HepG2 (cell line): ENCODE results near the gene RNASE4. TPM values are rescaled to one million over a fixed set of nuclear protein-coding genes. Genes with fewer than 3 reads are reported as not detected.

ENCODE experiments used
- ATAC-seq: fragments of 200-7000 bp; cut with Tn5 transposase; 3 replicates; pipeline ENCODE4 v1.9.1; 2020; ENCODE audit warnings: mild to moderate bottlenecking, moderate library complexity
- BruUV-seq: library from RNA; stranded (reverse); fragments of 400-500 nt; replicated peaks from 2 replicates; lab custom pipeline; 2021; lab: Mats Ljungman, UMichigan
- CTCF ChIA-PET: fragments of 300-600 bp; formaldehyde crosslinking; extraction: SDS; loops from one replicate; lab custom pipeline; 2021; ENCODE audit warnings: low total read pairs, inconsistent platforms, low intra/inter-chr PET ratio; lab: Yijun Ruan, JAX
- POLR2A ChIA-PET: fragments of 350-600 bp; sonication (Branson Sonifier 250); formaldehyde crosslinking; loops from one replicate; lab custom pipeline; 2020; ENCODE audit warnings: antibody characterized with exemption, inconsistent platforms; lab: Yijun Ruan, JAX
- DNase-seq: peaks from one replicate; pipeline ENCODE4 v3.0.0-alpha.2; 2015; ENCODE audit warnings: low spot score
- FAIRE-seq: peaks from 3 replicates; lab custom pipeline; 2011; peaks lifted over from hg19 to GRCh38; lab: Jason Lieb, UNC
- H2AFZ ChIP-seq: one replicate; pipeline ENCODE4 v1.6.1; 2011; ENCODE audit warnings: low read length, inconsistent platforms
- H3K27ac ChIP-seq: fragments of 300-600 bp; 3 replicates; pipeline ENCODE4 v1.8.0; 2011; ENCODE audit warnings: mixed run types, mild to moderate bottlenecking, mixed read lengths, low read length, inconsistent platforms; ENCODE audit not compliant: insufficient read depth; ENCODE audit errors: extremely low read length
- H3K27me3 ChIP-seq, 2 experiments: fragments of 200-600 bp in 1 of 2; 2 replicates in 1 of 2; 3 replicates in 1 of 2; pipeline versions ENCODE4 v1.6.0 to v1.8.0; 2011; ENCODE audit warnings: low read length in 2 of 2, mild to moderate bottlenecking in 2 of 2, moderate library complexity in 2 of 2, inconsistent platforms in 1 of 2; ENCODE audit not compliant: insufficient read depth in 2 of 2, control insufficient read depth in 1 of 2
- H3K36me3 ChIP-seq, 2 experiments: fragments of 200-600 bp in 1 of 2; replicated peaks in 1 of 2; 2 replicates in 1 of 2; 3 replicates in 1 of 2; pipeline versions ENCODE4 v1.5.1 to v1.8.0; 2011; ENCODE audit warnings: low read length in 2 of 2, inconsistent platforms in 1 of 2; ENCODE audit not compliant: insufficient read depth in 2 of 2, control insufficient read depth in 1 of 2
- H3K4me1 ChIP-seq: 2 replicates; pipeline ENCODE4 v1.5.1; 2012; ENCODE audit warnings: low read length, inconsistent platforms; ENCODE audit not compliant: insufficient read depth
- H3K4me2 ChIP-seq: 2 replicates; pipeline ENCODE4 v1.6.0; 2011; ENCODE audit warnings: low read depth, low read length, inconsistent platforms
- H3K4me3 ChIP-seq, 3 experiments: fragments of 200-600 bp in 1 of 3; sonication (generic), shearing (Covaris generic) in 1 of 3; replicated peaks in 1 of 3; 2 replicates each; pipeline ENCODE4 v1.5.1; 2011 to 2016; ENCODE audit warnings: low read length in 3 of 3, inconsistent platforms in 2 of 3, low read depth in 2 of 3, mild to moderate bottlenecking in 2 of 3, control low read depth in 1 of 3, mixed read lengths in 1 of 3; ENCODE audit not compliant: insufficient read depth in 1 of 3
- H3K79me2 ChIP-seq: one replicate; pipeline ENCODE4 v1.6.1; 2011; ENCODE audit warnings: low read length, inconsistent platforms; ENCODE audit not compliant: insufficient read depth
- H3K9ac ChIP-seq: 2 replicates; pipeline ENCODE4 v1.6.0; 2011; ENCODE audit warnings: mild to moderate bottlenecking, low read depth, low read length, inconsistent platforms; ENCODE audit not compliant: insufficient read depth
- H3K9me3 ChIP-seq: 2 replicates; pipeline ENCODE4 v1.5.1; 2012; ENCODE audit warnings: mild to moderate bottlenecking, low read length
- H4K20me1 ChIP-seq: 2 replicates; pipeline ENCODE4 v1.6.0; 2011; ENCODE audit warnings: inconsistent platforms, mild to moderate bottlenecking, low read length, moderate library complexity; ENCODE audit not compliant: insufficient read depth
- CENPX ChIP-seq: sonication (generic); formaldehyde crosslinking; IDR thresholded peaks from 2 replicates; pipeline ENCODE4 v1.9.0; 2021; ENCODE audit warnings: mild to moderate bottlenecking, missing genetic modification reagents, moderate library complexity
- ELF4 ChIP-seq: sonication (generic); formaldehyde crosslinking; IDR thresholded peaks from 2 replicates; pipeline ENCODE4 v1.5.0; 2020; ENCODE audit warnings: missing genetic modification reagents, mild to moderate bottlenecking, moderate library complexity, borderline replicate concordance
- FOXC1 ChIP-seq: sonication (generic); formaldehyde crosslinking; IDR thresholded peaks from 2 replicates; pipeline ENCODE4 v1.8.0; 2022; ENCODE audit warnings: mild to moderate bottlenecking, missing genetic modification reagents, borderline replicate concordance
- GATAD2A ChIP-seq: IDR thresholded peaks from 2 replicates; pipeline ENCODE4 v1.6.1; 2016
- ISL2 ChIP-seq: sonication (generic); formaldehyde crosslinking; IDR thresholded peaks from 2 replicates; pipeline ENCODE4 v1.5.0; 2020; ENCODE audit warnings: missing genetic modification reagents
- POLR2G ChIP-seq: fragments of 200-400 bp; formaldehyde crosslinking; IDR thresholded peaks from 2 replicates; pipeline ENCODE4 v1.6.1; 2018; ENCODE audit warnings: mild to moderate bottlenecking, low read depth, low read length, moderate library complexity
- PRMT3 ChIP-seq: sonication (generic); formaldehyde crosslinking; IDR thresholded peaks from 2 replicates; pipeline ENCODE4 v1.8.1; 2022; ENCODE audit warnings: low read depth, mild to moderate bottlenecking, moderate library complexity, missing genetic modification reagents, borderline replicate concordance
- PRPF4 ChIP-seq: fragments of 200-400 bp; formaldehyde crosslinking; IDR thresholded peaks from 2 replicates; pipeline ENCODE4 v1.6.1; 2016; ENCODE audit warnings: low read length, low read depth; ENCODE audit not compliant: poor library complexity, severe bottlenecking
- RFX5 ChIP-seq: IDR thresholded peaks from 2 replicates; pipeline ENCODE4 v1.6.1; 2011; ENCODE audit warnings: low read depth, low read length, improper control_type of control experiment
- SOX5 ChIP-seq: IDR thresholded peaks from 2 replicates; pipeline ENCODE4 v1.6.1; 2016; ENCODE audit warnings: borderline replicate concordance
- TARDBP ChIP-seq: sonication (generic); formaldehyde crosslinking; IDR thresholded peaks from 2 replicates; pipeline ENCODE4 v1.8.0; 2022; ENCODE audit warnings: mild to moderate bottlenecking, missing genetic modification reagents
- TCF12 ChIP-seq, 2 experiments: fragments of 450-650 bp in 1 of 2; sonication (generic) in 1 of 2; formaldehyde crosslinking in 1 of 2; IDR thresholded peaks; 2 replicates each; pipeline versions ENCODE4 v1.6.1 to v1.8.0; 2017 to 2022; ENCODE audit warnings: antibody characterized with exemption in 1 of 2, mild to moderate bottlenecking in 1 of 2, missing genetic modification reagents in 1 of 2, moderate library complexity in 1 of 2
- TCF7 ChIP-seq: sonication (generic); IDR thresholded peaks from 2 replicates; pipeline ENCODE4 v1.6.1; 2016; ENCODE audit warnings: antibody characterized with exemption, low read depth
- ZNF124 ChIP-seq: sonication (generic); formaldehyde crosslinking; IDR thresholded peaks from 2 replicates; pipeline ENCODE4 v1.4.0; 2020; ENCODE audit warnings: missing genetic modification reagents
- ZNF484 ChIP-seq: sonication (generic); formaldehyde crosslinking; IDR thresholded peaks from 2 replicates; pipeline ENCODE4 v1.5.1; 2020; ENCODE audit warnings: mild to moderate bottlenecking, low read depth, missing genetic modification reagents, borderline replicate concordance
- ZNF609 ChIP-seq: sonication (generic); formaldehyde crosslinking; IDR thresholded peaks from 2 replicates; pipeline ENCODE4 v1.4.0; 2020; ENCODE audit warnings: mild to moderate bottlenecking, missing genetic modification reagents, borderline replicate concordance
- ZNF644 ChIP-seq: IDR thresholded peaks from 2 replicates; pipeline ENCODE4 v1.6.1; 2016; ENCODE audit warnings: low read depth
- ZNF775 ChIP-seq: sonication (generic); formaldehyde crosslinking; IDR thresholded peaks from 2 replicates; pipeline ENCODE4 v1.4.0; 2020; ENCODE audit warnings: missing genetic modification reagents, mild to moderate bottlenecking, moderate library complexity, borderline replicate concordance
- WGBS: methylation state at CpG from one replicate; pipeline ENCODE4 v1.1.6; 2017; ENCODE audit warnings: low lambda C conversion rate; 5-methylcytosine and 5-hydroxymethylcytosine counted together
- in situ Hi-C: cut with HindIII; loops from 2 replicates; pipeline ENCODE4 v1.10.0; 2017; ENCODE audit warnings: low pct_unique_long_range_greater_than_20kb; ENCODE audit not compliant: extremely low pct_ligation_motif_present
- intact Hi-C: fragments of 100-400 bp; cut with micrococcal nuclease; formaldehyde crosslinking; loops from one replicate; pipeline ENCODE4 v1.10.0; 2022; ENCODE audit not compliant: unreplicated experiment
- polyA plus RNA-seq, 8 experiments: library from polyadenylated mRNA; depleted of rRNA in 3 of 8; stranded (reverse) in 7 of 8; unstranded in 1 of 8; fragments of >200 nt; fragmentation: Illumina TruSeq in 4 of 8; extraction: Trizol in 4 of 8; gene quantifications; 2 replicates each; pipeline versions ENCODE4 v1.2.1 to v1.2.3, GENCODE V29; 2011 to 2016; ENCODE audit warnings: low read depth in 4 of 8, missing spikeins in 1 of 8, mixed read lengths in 1 of 8; ENCODE audit not compliant: insufficient read depth in 1 of 8
- total RNA-seq, 5 experiments: library from RNA; depleted of rRNA; stranded (reverse); fragments of >200 nt; fragmentation: Illumina TruSeq; extraction: Trizol; gene quantifications; 2 replicates each; pipeline ENCODE4 v1.2.3, GENCODE V29; 2016; ENCODE audit warnings: low read depth in 1 of 5

Gene RNASE4
- total and polyA plus RNA-seq, 2 of the 13 experiments (the other 11 are each of a cell fraction or from before 2014, with no cell fraction given): 109 to 983 TPM

- ChIA-PET CTCF (interaction anchor here (1.1 kb wide), 1 partner anchor 76 kb away, joined by 3 read pairs; no protein-coding TSS in a partner anchor), POLR2A (interaction anchor here (0.7 to 8.9 kb wide), 16 partner anchors 14 to 826 kb away, joined by 3 to 141 read pairs (median 10); partner anchors contain the start of genes APEX1, ARHGEF40, PARP2 and PIP4P1)
- Histone ChIP-seq H3K4me2 (peak overlapping the region; percentile 96), H3K79me2 (peaks cover 45% of the 10 kb centered on the region), H3K9ac (peak overlapping the region; percentile 95), H3K4me3 (peak overlapping the region; percentile 83 to 89 (median 89)), H3K36me3 (no peaks in the 10 kb centered on the region; a peak in 2 of 5 replicates), H3K27me3 (peaks cover 0 to 5% of the 10 kb centered on the region in 2 experiments; a peak in 1 of 5 replicates), H3K9me3 (no peaks in the 10 kb centered on the region), H3K27ac (peak overlapping the region; percentile 97), H4K20me1 (peaks cover 5% of the 10 kb centered on the region; the same call in 1 of the 2 replicates), H2AFZ (no peak overlapping the region), H3K4me1 (peaks cover 33% of the 10 kb centered on the region)
- DNase-seq: peak; percentile 46
- BruUV-seq: TSS peak; percentile 46
- intact Hi-C loops (loop anchor here (1.0 to 5.0 kb wide), 3 partner anchors 224 to 372 kb away; partner anchors contain the start of genes PIP4P1 and RNASE8), in situ Hi-C loops (loop anchor here (5.0 to 10.0 kb wide), 3 partner anchors 53 to 360 kb away; partner anchors contain the start of gene PIP4P1)
- no peak for ATAC-seq
- no peak for FAIRE-seq
- WGBS: under 1% methylated on average over 22 of the region's 22 CpGs
- TF ChIP-seq SOX5 (CRISPR knock-in tag): no peak; the same call in 1 of the 2 replicates
- peak; percentile 4 for TF ChIP-seq ZNF775 (CRISPR knock-in tag)
- TF ChIP-seq GATAD2A (CRISPR knock-in tag): peak; percentile 69
- TF ChIP-seq CENPX (CRISPR knock-in tag): no peak
- peak; percentile 53; the same call in 1 of the 2 replicates for TF ChIP-seq ZNF609 (CRISPR knock-in tag)
- no peak for TF ChIP-seq TCF12 (IDR thresholded peaks at IDR 0.05)
- TF ChIP-seq TCF12 (CRISPR knock-in tag; IDR thresholded peaks at IDR 0.05): 0 out of 2 replicates have a peak, but pooled peaks have one; percentile 41
- 0 out of 2 replicates have a peak, but pooled peaks have one; percentile 1 for TF ChIP-seq ZNF124 (CRISPR knock-in tag)
- TF ChIP-seq FOXC1 (CRISPR knock-in tag): 0 out of 2 replicates have a peak, but pooled peaks have one; percentile 40
- no peak for TF ChIP-seq ZNF484 (CRISPR knock-in tag)
- no peak for TF ChIP-seq RFX5
- TF ChIP-seq PRPF4: peak; percentile 7
- TF ChIP-seq PRMT3 (CRISPR knock-in tag): 0 out of 2 replicates have a peak, but pooled peaks have one; percentile 76
- peak; percentile 38; the same call in 1 of the 2 replicates for TF ChIP-seq ISL2 (CRISPR knock-in tag)
- TF ChIP-seq ELF4 (CRISPR knock-in tag): 0 out of 2 replicates have a peak, but pooled peaks have one; percentile 35
- TF ChIP-seq TARDBP: 0 out of 2 replicates have a peak, but pooled peaks have one; percentile 7
- TF ChIP-seq POLR2G: peak; percentile 23
- TF ChIP-seq TCF7: no peak
- no peak for TF ChIP-seq ZNF644 (CRISPR knock-in tag)
These were observed 499 bp downstream of the RNASE4 start for GRCh38 chr14:20684662-20685456.
